ENCODE measurements around the gene CATSPERB.
"Not testable (repeated sequence)": the region's sequence is repeated elsewhere in the genome, so short reads cannot be mapped to it uniquely, and the experiment has no call there.

The CATSPERB gene

GRCh38 chr14:91669867-91670266, 62.0 kb downstream of the CATSPERB start:
- DNase-seq, result no peak

GRCh38 chr14:91667101-91667500, 64.8 kb downstream of the CATSPERB start:
- DNase-seq, result not testable (repeated sequence)

- DNase-seq, result no peak
Observed at GRCh38 chr14:91660790-91661189, 71.1 kb downstream of the CATSPERB start.

GRCh38 chr14:91654836-91655235, 77.0 kb downstream of the CATSPERB start:
- no peak for DNase-seq

GRCh38 chr14:91653451-91653850, 78.4 kb downstream of the CATSPERB start:
- no peak for DNase-seq

GRCh38 chr14:91649930-91650329, 82.0 kb downstream of the CATSPERB start:
- DNase-seq, result no peak

- DNase-seq, result no peak
Observed at GRCh38 chr14:91647856-91648255, 84.0 kb downstream of the CATSPERB start.

GRCh38 chr14:91636604-91637003, 95.3 kb downstream of the CATSPERB start:
- DNase-seq, result no peak

GRCh38 chr14:91624757-91625156, 107.1 kb downstream of the CATSPERB start:
- DNase-seq, result no peak

GRCh38 chr14:91614187-91614586, 117.7 kb downstream of the CATSPERB start:
- no peak for DNase-seq

- DNase-seq, result no peak
Observed at GRCh38 chr14:91613459-91614112, 118.3 kb downstream of the CATSPERB start.

GRCh38 chr14:91611528-91611927, 120.4 kb downstream of the CATSPERB start:
- DNase-seq, result no peak

GRCh38 chr14:91609161-91609560, 122.7 kb downstream of the CATSPERB start:
- DNase-seq, result no peak

GRCh38 chr14:91607322-91608047, 124.4 kb downstream of the CATSPERB start:
- no peak for DNase-seq

- DNase-seq, result no peak
Observed at GRCh38 chr14:91606851-91607250, 125.0 kb downstream of the CATSPERB start.

GRCh38 chr14:91604611-91605010, 127.3 kb downstream of the CATSPERB start:
- DNase-seq, result not testable (repeated sequence)

- no peak for DNase-seq
Observed at GRCh38 chr14:91599994-91600393, 131.9 kb downstream of the CATSPERB start.

- no peak for DNase-seq
Observed at GRCh38 chr14:91595736-91596135, 136.2 kb downstream of the CATSPERB start.

- not testable (repeated sequence) for DNase-seq
Observed at GRCh38 chr14:91593957-91594356, 137.9 kb downstream of the CATSPERB start.

GRCh38 chr14:91586410-91586809, 145.5 kb downstream of the CATSPERB start:
- no peak for DNase-seq

GRCh38 chr14:91585856-91586255, 146.0 kb downstream of the CATSPERB start:
- no peak for DNase-seq

GRCh38 chr14:91582761-91583160, 149.1 kb downstream of the CATSPERB start:
- no peak for DNase-seq

- DNase-seq, result no peak
Observed at GRCh38 chr14:91580876-91581577, 150.9 kb downstream of the CATSPERB start.
